ENCODE results near the gene MYO15B. TPM values are rescaled to one million over a fixed set of nuclear protein-coding genes. Genes with fewer than 3 reads are reported as not detected.
A peak's percentile ranks its signal among the peaks of the same experiment; 100 is the strongest.

The MYO15B gene
- 81.4 TPM for total RNA-seq (ENCODE audit: insufficient read depth, low replicate concordance)

GRCh38 chr17:75587675-75588595 lies at the start of gene MYO15B:
MYO15B (plus strand) TSS chr17:75587800; CDS start chr17:75588058, 258 bp downstream.
- peak; percentile 74 for DNase-seq (ENCODE audit: low spot score)

- peak; percentile 40 for DNase-seq (ENCODE audit: low spot score)
Observed at GRCh38 chr17:75539967-75540729, 47.5 kb upstream of the MYO15B start.

DNA sequence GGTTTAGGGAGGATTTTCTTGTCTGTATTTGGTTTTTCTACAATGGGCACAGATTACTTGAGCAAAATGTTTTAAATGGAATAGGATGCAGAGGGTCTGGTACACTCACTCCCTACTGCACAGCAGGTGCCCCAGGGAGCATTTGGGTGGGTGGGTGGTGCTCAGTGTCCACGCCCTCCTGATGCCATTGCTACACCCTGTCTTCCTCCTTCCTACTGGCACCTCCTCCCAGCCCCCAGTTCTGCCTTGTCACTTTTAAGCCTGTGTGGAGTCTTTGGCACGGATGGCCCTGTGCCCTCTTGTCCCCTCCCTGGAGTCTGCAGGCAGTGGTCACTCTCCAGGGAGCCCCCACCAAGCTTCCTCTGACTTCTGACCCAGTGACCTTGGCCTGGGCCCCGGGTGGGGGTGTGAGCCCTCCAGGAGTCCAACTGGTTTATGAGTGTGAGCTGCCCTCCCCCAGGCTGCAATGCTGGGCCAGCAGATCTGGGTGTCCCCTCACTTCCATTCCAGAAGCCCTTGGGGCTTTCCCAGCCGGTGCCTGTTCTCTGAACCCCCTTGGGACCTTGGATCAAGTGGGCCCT lies 46.6 kb upstream of the MYO15B start:
- DNase-seq (ENCODE audit: low spot score) = no peak

DNA sequence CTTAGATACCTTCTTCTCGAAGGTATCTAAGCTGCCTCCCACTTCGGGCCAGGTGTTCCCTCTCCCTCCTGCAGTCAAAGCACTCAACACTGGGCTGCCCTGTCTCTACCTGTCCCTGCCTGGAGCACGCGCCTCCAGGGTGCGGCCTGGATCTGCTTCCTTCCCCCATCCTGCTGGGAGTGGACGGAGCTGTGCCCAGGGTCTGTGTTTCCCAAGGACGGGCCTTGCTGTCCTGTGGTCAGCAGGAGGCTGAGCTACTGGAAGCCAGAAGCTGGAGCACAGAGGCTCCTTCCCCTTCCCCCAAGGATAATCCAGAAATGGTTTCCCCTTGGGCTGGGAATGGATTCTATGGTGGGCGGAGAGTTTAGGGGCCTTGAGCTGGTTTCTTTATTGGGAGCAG lies 45.4 kb upstream of the MYO15B start:
- no peak for DNase-seq (ENCODE audit: low spot score)

- no peak for DNase-seq (ENCODE audit: low spot score)
Observed at GRCh38 chr17:75542728-75543336, 44.8 kb upstream of the MYO15B start.

GRCh38 chr17:75544250-75544649 lies 43.4 kb upstream of the MYO15B start:
- no peak for DNase-seq (ENCODE audit: low spot score)

GRCh38 chr17:75546181-75546580 lies 41.4 kb upstream of the MYO15B start:
- no peak for DNase-seq (ENCODE audit: low spot score)

GRCh38 chr17:75547091-75547490 lies 40.5 kb upstream of the MYO15B start:
- no peak for DNase-seq (ENCODE audit: low spot score)

DNA sequence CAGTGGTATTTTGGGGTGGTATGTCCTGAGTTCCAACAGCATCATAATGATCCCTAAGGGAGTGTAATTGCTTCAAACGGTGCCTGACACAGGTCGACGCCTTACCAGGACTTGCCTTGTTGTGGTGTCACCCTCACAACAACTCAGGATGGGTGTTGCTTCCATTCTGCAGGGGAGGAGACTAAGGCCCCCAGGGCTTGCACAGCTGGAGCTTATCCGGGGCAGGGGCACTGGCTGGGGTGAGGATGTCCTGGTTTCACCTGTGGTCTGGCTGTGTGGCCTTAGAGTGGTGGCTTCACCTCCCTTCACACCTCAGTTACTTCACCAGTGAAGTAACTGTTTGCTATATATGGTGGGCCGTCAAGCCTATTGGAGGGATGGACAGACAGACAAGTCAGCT lies 38.8 kb upstream of the MYO15B start:
- DNase-seq (ENCODE audit: low spot score) = no peak

- no peak for DNase-seq (ENCODE audit: low spot score)
Observed at GRCh38 chr17:75549246-75550138, 38.1 kb upstream of the MYO15B start.

GRCh38 chr17:75550139-75550465 lies 37.5 kb upstream of the MYO15B start:
- DNase-seq (ENCODE audit: low spot score) = no peak

- peak; percentile 85 for DNase-seq (ENCODE audit: low spot score)
Observed at GRCh38 chr17:75551266-75551665, 36.3 kb upstream of the MYO15B start.

DNA sequence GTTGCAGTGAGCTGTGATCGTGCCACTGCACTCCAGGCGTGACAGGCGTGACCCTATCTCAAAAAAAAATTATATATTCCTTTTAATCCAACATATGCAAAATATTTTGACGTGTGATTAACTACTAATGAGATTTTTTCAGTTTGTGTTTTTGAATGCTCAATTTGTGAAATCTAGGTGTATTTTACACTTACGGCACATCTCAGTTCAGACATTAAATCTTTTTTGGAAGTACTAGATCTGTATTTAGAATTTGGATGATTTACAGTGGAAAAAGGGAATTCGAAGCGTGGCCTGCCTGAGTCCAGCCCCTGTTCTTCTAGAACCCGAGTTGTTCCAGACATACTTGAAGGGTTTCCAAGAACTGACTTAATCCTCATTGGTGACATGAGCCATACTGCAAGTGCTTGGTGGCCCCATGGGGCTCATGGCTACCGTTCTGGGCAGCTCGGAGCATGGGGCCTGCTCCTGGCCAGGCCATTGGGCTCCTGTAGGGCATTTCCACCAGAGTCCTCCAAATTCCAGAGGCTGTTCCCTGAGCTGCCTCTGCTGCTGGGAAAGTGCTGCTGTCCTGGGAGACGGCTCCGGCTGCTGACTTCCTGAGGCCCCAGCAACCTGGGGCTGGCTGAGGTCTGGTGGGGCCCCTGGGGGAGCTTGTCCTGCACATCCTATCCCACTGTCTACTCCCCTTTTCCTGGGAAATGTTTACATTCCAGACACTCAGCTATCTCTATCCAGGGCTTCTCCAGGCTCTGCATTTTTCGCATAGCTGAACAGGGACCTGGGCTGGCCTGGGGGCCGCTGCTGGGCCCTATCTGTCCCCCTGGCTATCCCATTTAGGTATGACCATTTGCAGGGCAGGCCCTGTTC lies 34.9 kb upstream of the MYO15B start:
- DNase-seq (ENCODE audit: low spot score) = peak; percentile 79

DNA sequence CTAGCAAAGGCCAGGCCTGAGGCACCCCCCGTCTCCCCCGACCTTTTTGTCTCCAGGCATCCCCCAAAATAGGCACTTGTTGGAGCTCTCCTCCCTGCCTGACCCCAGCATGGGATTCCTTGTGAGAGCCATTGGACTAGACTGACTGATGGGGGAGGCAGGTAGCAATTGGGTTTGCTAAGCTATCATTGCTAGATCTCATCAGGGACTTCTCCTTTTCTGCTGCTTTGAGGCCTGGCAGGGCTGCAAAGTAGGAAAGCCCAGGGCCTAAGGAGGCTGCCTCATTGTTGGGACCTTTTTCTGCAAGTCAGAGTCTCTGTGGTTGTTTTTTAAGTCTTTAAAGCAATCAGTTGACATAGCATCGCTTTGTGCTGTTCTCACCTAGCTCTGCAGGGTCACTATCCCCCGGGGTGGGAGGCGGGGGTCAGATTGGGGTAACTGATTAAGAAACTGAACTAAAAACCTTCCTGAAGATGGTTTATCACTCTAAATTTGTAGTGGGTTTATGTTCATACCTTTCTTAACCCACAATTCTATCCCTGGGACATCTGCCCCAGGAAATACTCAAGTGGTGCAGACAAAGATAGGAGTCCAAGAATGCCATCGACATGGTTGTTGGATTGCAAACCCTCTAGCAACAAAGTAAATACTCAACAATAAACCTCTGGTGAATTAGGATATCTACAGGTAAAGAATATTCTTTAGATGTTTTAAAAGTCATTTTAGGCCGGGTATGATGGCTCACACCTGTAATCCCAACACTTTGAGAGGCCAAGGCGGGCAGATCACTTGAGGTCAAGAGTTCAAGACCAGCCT lies 34.1 kb upstream of the MYO15B start:
- DNase-seq (ENCODE audit: low spot score) = peak; percentile 32

DNA sequence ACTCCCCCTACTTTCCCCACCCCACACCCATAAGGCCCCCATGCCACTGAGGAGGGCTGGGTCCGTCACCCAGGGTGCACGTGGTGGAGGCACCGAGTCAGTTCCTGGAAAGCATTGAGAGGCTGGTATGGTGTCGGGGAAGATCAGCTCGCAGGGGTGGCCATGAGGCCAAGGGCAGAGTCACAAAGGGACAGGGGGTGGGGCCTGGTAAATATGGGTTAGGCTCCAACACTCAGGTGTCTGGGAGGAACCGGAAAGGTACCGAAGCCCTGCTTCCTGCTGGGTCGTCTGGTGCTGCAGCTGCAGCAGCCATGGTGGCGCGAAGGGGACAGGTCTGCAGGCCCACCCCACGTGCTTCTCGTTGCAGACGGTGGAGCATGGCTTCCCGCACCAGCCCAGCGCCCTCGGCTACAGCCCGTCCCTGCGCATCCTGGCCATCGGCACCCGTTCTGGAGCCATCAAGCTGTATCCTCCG lies 31.9 kb upstream of the MYO15B start:
- DNase-seq (ENCODE audit: low spot score) = no peak

DNA sequence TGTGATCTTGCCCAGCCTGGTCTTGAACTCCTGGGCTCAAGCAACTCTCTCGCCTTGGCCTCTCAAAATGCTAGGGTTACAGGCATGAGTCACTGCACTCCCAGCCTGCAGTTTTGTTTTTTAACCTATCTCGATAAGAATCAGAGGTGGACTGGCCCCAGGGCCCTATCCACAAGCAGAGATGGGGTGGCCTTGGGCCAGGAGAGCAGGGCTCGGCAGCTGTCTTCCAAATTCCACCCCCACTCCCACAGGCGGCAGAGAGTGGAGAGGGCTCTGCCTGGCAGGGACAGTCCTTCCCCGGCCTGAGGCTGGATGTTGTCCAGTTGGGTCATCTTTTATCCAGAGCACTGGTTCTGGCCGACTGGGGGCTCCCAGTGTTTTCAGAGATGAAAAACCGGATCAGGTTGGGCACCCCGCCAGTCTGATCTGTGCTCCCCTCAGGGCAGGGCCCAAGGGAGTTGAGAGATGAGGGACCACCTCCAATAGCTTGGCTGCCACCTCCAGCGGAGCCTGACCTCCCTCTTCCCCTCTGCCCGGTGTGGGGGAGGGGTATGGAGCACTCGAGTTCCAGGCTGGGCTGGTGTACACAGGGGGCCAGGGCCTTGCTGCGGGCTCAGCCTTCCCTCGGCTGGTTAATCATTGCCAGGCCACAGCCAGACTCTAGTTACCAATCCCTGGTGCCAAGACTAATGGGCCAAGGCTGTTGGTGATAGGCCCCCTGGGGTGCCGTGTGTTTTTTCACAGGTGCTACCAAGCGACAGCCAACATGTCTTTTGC lies 30.3 kb upstream of the MYO15B start:
- DNase-seq (ENCODE audit: low spot score) = peak; percentile 59

GRCh38 chr17:75557852-75558665 lies 29.5 kb upstream of the MYO15B start:
- no peak for DNase-seq (ENCODE audit: low spot score)
